GM21717 (cell line): ENCODE results near the gene PHETA1.
"Not testable (repeated sequence)": the region's sequence is repeated elsewhere in the genome, so short reads cannot be mapped to it uniquely, and the experiment has no call there.

ENCODE experiments used
- ATAC-seq: cut with Tn5 transposase; IDR thresholded peaks from one replicate; pipeline ENCODE4 v1.9.1; 2021; ENCODE audit warnings: mild to moderate bottlenecking, moderate library complexity; ENCODE audit not compliant: unreplicated experiment

PHETA1 gene

GRCh38 chr12:111351026-111351425 is 17.9 kb downstream of the PHETA1 start:
- ATAC-seq = no peak

- no peak for ATAC-seq
These were observed 19.0 kb downstream of the PHETA1 start for GRCh38 chr12:111349748-111350520.

- no peak for ATAC-seq
These were observed 19.7 kb downstream of the PHETA1 start for GRCh38 chr12:111349101-111349747.

DNA sequence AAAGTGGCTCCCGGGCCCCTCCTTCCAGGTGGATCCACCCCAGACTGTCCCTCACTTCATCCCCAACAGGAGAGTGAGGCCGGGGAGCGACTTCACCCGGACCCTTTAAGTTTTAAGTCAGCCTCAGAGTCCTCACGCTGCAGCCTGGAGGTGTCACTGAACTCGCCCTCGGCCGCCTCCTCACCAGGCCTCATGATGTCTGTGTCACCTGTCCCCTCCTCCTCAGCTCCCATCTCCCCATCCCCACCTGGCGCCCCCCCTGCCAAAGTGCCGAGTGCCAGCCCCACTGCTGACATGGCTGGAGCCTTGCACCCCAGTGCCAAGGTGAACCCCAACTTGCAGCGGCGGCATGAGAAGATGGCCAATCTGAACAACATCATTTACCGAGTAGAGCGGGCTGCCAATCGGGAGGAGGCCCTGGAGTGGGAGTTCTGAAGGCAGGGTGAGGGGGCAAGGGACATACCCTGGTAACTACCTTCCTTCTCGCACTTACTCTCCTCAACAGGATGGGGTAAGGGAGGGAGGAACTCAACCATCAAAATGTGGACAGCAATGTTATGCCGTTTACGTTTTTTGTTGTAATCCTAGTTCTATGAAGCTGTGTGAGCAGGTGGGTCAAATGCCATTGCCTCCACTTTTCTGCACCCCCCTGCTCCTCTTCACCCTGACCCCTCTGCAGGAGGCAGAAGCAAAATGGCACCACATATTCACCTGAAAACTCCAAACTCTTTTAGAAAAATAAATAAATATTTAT is 20.8 kb downstream of the PHETA1 start:
- ATAC-seq = no peak

- ATAC-seq = no peak
These were observed 24.5 kb downstream of the PHETA1 start for GRCh38 chr12:111344254-111344875.

- ATAC-seq = no peak
These were observed 25.7 kb downstream of the PHETA1 start for GRCh38 chr12:111343181-111343580.

DNA sequence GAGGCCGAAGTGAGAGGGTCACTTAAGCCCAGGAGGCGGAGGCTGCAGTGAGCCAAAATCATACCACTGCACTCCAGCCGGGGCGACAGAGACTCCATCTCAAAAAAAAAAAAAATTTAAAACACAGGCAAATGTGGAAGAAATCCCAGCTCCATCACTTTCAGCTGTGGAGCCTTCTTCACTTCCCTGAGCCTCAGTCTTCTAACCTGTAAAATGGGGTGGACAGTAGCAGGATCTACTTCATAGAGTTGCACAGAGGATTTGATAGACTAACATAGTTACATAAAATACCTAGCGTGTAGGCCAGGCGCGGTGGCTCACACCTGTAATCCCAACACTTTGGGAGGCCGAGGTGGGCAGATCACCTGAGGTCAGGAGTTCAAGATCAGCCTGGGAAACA is 26.5 kb downstream of the PHETA1 start:
- no peak for ATAC-seq

- no peak for ATAC-seq
These were observed 27.3 kb downstream of the PHETA1 start for GRCh38 chr12:111341426-111342065.

DNA sequence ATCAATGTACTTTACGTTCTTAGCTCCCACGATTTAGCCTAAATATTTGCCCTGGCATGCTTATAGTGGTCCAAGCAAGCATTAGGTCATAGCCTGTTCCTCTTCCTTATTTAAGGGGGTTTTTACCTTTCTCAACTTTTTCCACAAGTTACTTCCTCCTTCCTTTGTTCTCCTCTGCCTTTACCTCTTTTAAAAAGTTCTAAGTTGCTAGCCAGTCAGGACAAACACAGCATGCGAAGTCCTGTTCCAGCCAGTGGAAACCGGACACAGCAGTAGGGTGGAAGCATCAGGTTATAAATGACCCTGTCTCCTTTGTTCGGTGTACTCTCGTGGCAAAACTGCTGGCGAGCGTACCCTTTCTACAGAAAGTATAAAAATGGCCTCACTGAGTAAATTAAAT is 28.2 kb downstream of the PHETA1 start:
- ATAC-seq = not testable (repeated sequence)

- no peak for ATAC-seq
These were observed 28.7 kb downstream of the PHETA1 start for GRCh38 chr12:111340231-111340630.

DNA sequence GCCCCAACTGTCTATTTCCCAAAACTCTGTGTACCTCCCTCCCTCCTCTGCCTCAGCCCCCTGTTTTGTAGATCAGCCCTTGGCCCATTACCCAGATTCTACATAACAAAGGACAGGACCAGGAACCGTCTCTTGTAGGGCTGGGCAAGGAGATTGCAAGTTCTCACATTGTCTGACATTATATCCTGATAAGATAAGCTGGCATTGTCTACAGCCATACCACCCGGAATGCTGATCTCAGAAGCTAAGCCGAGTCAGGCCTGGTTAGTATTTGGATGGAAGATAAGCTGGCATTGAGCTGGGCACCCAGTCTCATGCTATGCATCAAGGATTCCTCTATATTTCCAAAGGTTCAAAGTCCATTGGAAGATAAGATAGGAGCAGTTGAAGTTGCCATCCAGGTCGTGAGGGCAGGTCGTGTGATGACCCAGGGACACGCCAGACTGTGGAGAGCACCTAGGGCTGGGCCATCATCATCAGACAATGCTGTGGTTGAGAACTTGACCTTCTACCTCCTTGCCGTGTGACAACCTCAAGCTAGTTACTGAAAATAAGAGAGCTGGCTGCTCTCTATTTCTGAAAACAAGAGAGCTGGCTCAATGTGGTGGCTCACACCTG is 29.5 kb downstream of the PHETA1 start:
- ATAC-seq = no peak

- ATAC-seq = no peak
These were observed 30.8 kb downstream of the PHETA1 start for GRCh38 chr12:111338096-111338495.

- no peak for ATAC-seq
These were observed 31.5 kb downstream of the PHETA1 start for GRCh38 chr12:111337371-111337770.

DNA sequence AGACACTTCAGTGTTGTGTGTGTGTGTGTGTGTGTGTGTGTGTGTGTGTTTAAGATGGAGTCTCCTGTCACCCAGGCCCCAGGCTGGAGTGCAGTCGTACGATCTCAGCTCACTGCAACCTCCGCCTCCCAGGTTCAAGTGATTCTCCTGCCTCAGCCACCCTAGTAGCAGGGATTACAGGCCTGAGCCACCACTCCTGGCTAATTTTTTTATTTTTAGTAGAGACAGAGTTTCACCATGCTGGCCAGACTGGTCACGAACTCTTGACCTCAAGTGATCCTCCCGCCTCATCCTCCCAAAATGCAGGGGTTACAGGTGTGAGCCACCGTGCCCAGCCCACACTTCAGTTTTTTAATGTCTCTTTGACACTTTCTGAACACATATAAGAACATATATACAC is 32.5 kb downstream of the PHETA1 start:
- not testable (repeated sequence) for ATAC-seq

- no peak for ATAC-seq
These were observed 33.1 kb downstream of the PHETA1 start for GRCh38 chr12:111335811-111336210.

GRCh38 chr12:111335301-111335700 is 33.6 kb downstream of the PHETA1 start:
- ATAC-seq = not testable (repeated sequence)

DNA sequence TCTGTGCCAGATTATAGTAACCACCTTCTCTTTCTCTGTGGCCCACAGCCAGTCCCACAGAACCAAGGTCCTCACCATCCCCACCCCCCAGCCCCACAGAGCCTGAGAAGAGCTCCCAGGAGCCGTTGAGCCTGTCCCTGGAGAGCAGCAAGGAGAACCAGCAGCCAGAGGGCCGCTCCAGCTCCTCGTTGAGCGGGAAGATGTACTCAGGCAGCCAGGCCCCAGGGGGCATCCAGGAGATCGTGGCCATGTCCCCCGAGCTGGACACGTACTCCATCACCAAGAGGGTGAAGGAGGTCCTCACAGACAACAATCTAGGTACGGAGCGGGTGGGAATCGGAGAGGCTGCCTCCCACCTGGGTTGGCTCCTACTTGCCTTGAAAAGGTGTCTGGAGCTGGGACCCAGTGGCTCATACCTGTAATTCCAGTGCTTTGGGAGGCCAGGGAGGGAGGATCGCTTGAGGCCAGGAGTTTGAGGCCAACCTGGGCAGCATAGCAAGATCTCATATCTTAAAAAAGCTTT is 34.4 kb downstream of the PHETA1 start:
- no peak for ATAC-seq

- ATAC-seq = no peak
These were observed 37.8 kb downstream of the PHETA1 start for GRCh38 chr12:111330800-111331752.

DNA sequence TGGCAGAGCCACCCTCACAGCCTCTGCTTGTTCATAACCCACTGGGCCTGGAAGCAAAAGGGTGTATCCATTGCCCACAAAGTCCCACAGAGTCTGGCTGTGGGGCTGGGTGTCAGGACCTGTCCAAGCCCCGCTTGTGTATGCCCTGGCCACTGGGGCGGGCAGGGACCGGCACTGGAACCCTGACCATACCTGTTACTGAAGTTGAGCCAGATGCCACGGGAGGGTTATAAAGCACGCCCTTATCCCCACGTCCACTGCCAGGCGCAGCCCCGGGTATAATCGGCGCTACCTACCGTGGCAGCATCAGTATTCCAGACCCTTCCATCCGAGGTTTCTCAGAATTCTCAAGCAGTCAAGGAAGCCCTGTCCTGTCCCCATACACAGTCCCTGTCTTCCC is 40.8 kb downstream of the PHETA1 start:
- ATAC-seq = no peak
